ENCODE measurements around the gene ADCY3.

The ADCY3 gene

GRCh38 chr2:24903161-24904103 is 16.6 kb downstream of the ADCY3 start:
- DNase-seq (ENCODE audit: low spot score) = no peak

GRCh38 chr2:24899361-24899910 is 20.6 kb downstream of the ADCY3 start:
- DNase-seq (ENCODE audit: low spot score) = no peak

GRCh38 chr2:24898122-24899109 is 21.6 kb downstream of the ADCY3 start:
- peak; percentile 40 for DNase-seq (ENCODE audit: low spot score)

GRCh38 chr2:24894750-24895149 is 25.3 kb downstream of the ADCY3 start:
- no peak for DNase-seq (ENCODE audit: low spot score)

- no peak for DNase-seq (ENCODE audit: low spot score)
Observed at GRCh38 chr2:24893934-24894333, 26.1 kb downstream of the ADCY3 start.

- no peak for DNase-seq (ENCODE audit: low spot score)
Observed at GRCh38 chr2:24892928-24893327, 27.1 kb downstream of the ADCY3 start.

GRCh38 chr2:24891201-24891600 is 28.8 kb downstream of the ADCY3 start:
- no peak for DNase-seq (ENCODE audit: low spot score)

GRCh38 chr2:24889221-24889620 is 30.8 kb downstream of the ADCY3 start:
- DNase-seq (ENCODE audit: low spot score) = no peak

GRCh38 chr2:24888177-24888576 is 31.9 kb downstream of the ADCY3 start:
- DNase-seq (ENCODE audit: low spot score) = no peak

GRCh38 chr2:24887307-24887874 is 32.6 kb downstream of the ADCY3 start:
- DNase-seq (ENCODE audit: low spot score) = no peak

- no peak for DNase-seq (ENCODE audit: low spot score)
Observed at GRCh38 chr2:24886691-24887304, 33.2 kb downstream of the ADCY3 start.

GRCh38 chr2:24886126-24886501 is 33.9 kb downstream of the ADCY3 start:
- DNase-seq (ENCODE audit: low spot score) = no peak

- no peak for DNase-seq (ENCODE audit: low spot score)
Observed at GRCh38 chr2:24885221-24886125, 34.6 kb downstream of the ADCY3 start.

GRCh38 chr2:24883946-24884345 is 36.1 kb downstream of the ADCY3 start:
- DNase-seq (ENCODE audit: low spot score) = no peak

- no peak for DNase-seq (ENCODE audit: low spot score)
Observed at GRCh38 chr2:24881623-24882022, 38.4 kb downstream of the ADCY3 start.

GRCh38 chr2:24881158-24881557 is 38.9 kb downstream of the ADCY3 start:
- no peak for DNase-seq (ENCODE audit: low spot score)

GRCh38 chr2:24878341-24878740 is 41.7 kb downstream of the ADCY3 start:
- no peak for DNase-seq (ENCODE audit: low spot score)

- no peak for DNase-seq (ENCODE audit: low spot score)
Observed at GRCh38 chr2:24877646-24878045, 42.4 kb downstream of the ADCY3 start.

- no peak for DNase-seq (ENCODE audit: low spot score)
Observed at GRCh38 chr2:24877067-24877466, 43.0 kb downstream of the ADCY3 start.

GRCh38 chr2:24875901-24876300 is 44.1 kb downstream of the ADCY3 start:
- DNase-seq (ENCODE audit: low spot score) = no peak

- no peak for DNase-seq (ENCODE audit: low spot score)
Observed at GRCh38 chr2:24875272-24875671, 44.8 kb downstream of the ADCY3 start.
